Thoracic aorta (tissue), 2 donors: Measurements from ENCODE around the gene PGM2L1. TPM values are rescaled to one million over a fixed set of nuclear protein-coding genes. Genes with fewer than 3 reads are reported as not detected.

ENCODE experiments used
- ATAC-seq: fragments of 150-250 bp; one replicate; pipeline ENCODE4 v1.8.0; 2017; ENCODE audit warnings: low read depth; ENCODE audit not compliant: insufficient number of reproducible peaks, low FRiP score
- DNase-seq: peaks from one replicate; pipeline ENCODE4 v3.0.0-alpha.2; 2020; ENCODE audit warnings: low spot score
- H3K27ac ChIP-seq, 2 donors: fragments of 200-600 bp; sonication (generic); 1 replicate in 1 of 2; 2 replicates in 1 of 2; pipeline ENCODE4 v1.5.1; 2016; ENCODE audit warnings: mild to moderate bottlenecking in 2 of 2, moderate library complexity in 2 of 2
- H3K27me3 ChIP-seq: fragments of 200-600 bp; sonication (generic); replicated peaks from 2 replicates; pipeline ENCODE4 v1.6.0; 2016; ENCODE audit warnings: mild to moderate bottlenecking; ENCODE audit not compliant: insufficient read depth
- H3K36me3 ChIP-seq: fragments of 200-600 bp; sonication (generic); one replicate; pipeline ENCODE4 v1.5.1; 2016
- H3K4me1 ChIP-seq, 2 donors: fragments of 200-600 bp; sonication (generic); 1 replicate in 1 of 2; 2 replicates in 1 of 2; pipeline versions ENCODE4 v1.5.1 to v1.6.0; 2016; ENCODE audit warnings: low read depth in 2 of 2, mild to moderate bottlenecking in 1 of 2; ENCODE audit not compliant: control insufficient read depth in 1 of 2
- H3K4me3 ChIP-seq: fragments of 200-600 bp; sonication (generic); 2 replicates; pipeline ENCODE4 v1.5.1; 2016; ENCODE audit warnings: mild to moderate bottlenecking
- H3K9me3 ChIP-seq: fragments of 200-600 bp; sonication (generic); 2 replicates; pipeline ENCODE4 v1.5.1; 2016
- CTCF ChIP-seq: fragments of 200-600 bp; sonication (generic); IDR thresholded peaks from one replicate; pipeline ENCODE4 v1.5.1; 2019; ENCODE audit warnings: antibody characterized with exemption
- total RNA-seq, 2 donors: library from RNA; depleted of rRNA; stranded (reverse); fragments of >200 nt; gene quantifications; one replicate each; pipeline versions ENCODE4 v1.1.0 to v1.2.3, GENCODE V29; 2016

PGM2L1 gene
- total RNA-seq, 2 donors from 2014 or later, result 8.9 to 12.4 TPM

DNA sequence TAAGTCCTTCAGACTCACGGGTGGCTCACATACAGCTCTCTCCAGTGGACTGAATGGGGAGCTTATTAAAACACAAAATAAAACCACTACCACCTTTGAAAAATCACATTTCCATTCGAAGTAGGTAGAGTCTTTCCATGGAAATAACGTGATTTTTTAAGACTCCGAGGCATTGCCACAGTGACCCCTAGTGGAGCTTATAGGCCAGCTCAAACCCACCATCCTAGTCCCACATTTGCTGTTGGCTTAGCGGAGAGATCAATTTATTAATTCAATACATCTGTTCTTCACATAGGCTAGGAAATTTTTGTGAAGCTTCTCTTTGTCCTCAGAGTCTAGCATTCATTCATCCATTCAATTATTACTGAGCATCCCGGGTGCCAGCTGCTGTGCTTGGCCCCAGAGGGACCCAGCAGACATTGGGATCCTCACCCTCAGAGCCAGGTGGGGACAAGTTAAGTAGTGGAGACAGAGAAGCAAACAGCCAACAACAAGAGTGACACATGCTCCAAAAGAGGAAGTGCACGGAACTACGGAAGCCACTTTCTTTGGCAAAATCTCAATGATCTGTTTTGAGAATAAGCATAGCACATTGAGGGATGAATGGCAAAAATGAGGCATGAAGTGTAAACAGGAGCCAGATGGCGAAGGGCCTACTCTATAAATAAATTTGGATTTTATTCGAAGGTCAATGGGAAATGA is 76.6 kb downstream of the PGM2L1 start:
- DNase-seq, result no peak
- Histone ChIP-seq H3K4me3 (peak overlapping the region; percentile 20), H3K27ac (peak overlapping the region in 1 of 2 donors; percentile 58), H3K36me3 (no peaks in the 10 kb centered on the region), H3K4me1 (peaks cover 21 to 57% of the 10 kb centered on the region in 2 donors), H3K27me3 (no peaks in the 10 kb centered on the region), H3K9me3 (peaks cover 7% of the 10 kb centered on the region)
- peak; percentile 74 for ATAC-seq
- TF ChIP-seq CTCF, result peak; percentile 29

GRCh38 chr11:74320538-74320937 is 77.7 kb downstream of the PGM2L1 start:
- Histone ChIP-seq H3K27me3 (no peaks in the 10 kb centered on the region), H3K4me3 (no peak overlapping the region), H3K36me3 (no peaks in the 10 kb centered on the region), H3K9me3 (peaks cover 15% of the 10 kb centered on the region), H3K27ac (no peak overlapping the region), H3K4me1 (peaks cover 11 to 46% of the 10 kb centered on the region in 2 donors)
- no peak for TF ChIP-seq CTCF
- ATAC-seq (no peak), DNase-seq (no peak)

GRCh38 chr11:74319139-74319816 is 79.0 kb downstream of the PGM2L1 start:
- peaks cover 11 to 40% of the 10 kb centered on the region in 2 donors for H3K4me1 ChIP-seq
- no peak overlapping the region for H3K4me3 ChIP-seq
- H3K27ac ChIP-seq, result peak overlapping the region in 1 of 2 donors; percentile 2
- ATAC-seq (no peak), DNase-seq (no peak)
- peaks cover 15% of the 10 kb centered on the region for H3K9me3 ChIP-seq
- H3K27me3 ChIP-seq, result no peaks in the 10 kb centered on the region
- no peaks in the 10 kb centered on the region for H3K36me3 ChIP-seq
- no peak for TF ChIP-seq CTCF

DNA sequence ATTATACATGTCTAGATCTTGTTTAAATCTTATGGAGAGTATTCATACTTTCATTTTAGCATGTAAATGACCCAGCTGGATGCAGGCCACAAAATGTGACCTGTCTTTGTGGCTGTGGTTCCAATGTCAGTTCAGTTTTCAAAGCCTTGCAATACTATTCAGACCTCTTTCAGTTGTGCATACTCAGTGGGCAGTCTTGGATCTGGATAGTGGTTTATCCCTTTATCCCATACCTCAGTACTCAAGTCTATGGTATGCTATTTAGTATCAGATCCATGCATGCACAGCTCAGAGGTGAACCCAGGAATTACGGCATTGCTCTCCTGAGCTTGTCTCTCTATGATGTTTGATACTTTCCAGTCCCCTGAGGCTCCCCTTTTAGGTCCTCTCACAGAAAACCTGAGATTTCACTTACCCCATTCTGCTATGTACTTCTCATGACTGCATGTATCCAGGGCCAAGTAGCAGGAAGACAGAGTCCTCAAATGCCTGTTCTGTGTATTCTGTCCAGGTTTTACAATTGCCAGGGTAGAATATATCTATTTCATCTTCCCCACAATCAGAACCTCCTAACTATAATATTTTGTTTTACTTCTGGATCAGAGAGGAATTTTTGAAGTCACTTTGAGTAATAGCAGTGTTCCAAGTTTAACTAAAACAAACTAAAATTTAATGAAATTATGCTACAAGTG is 79.8 kb downstream of the PGM2L1 start:
- Histone ChIP-seq H3K9me3 (peaks cover 15% of the 10 kb centered on the region), H3K4me1 (peaks cover 7 to 37% of the 10 kb centered on the region in 2 donors), H3K27ac (peak overlapping the region in 1 of 2 donors; percentile 2), H3K4me3 (no peak overlapping the region), H3K36me3 (no peaks in the 10 kb centered on the region), H3K27me3 (no peaks in the 10 kb centered on the region)
- DNase-seq (no peak), ATAC-seq (no peak)
- TF ChIP-seq CTCF, result no peak
